Ishikawa (cell line): ENCODE results near the gene LCP1.

Source experiments
- CEBPB ChIP-seq: IDR thresholded peaks from 2 replicates; pipeline ENCODE4 v1.6.1; 2012
- CREB1 ChIP-seq: IDR thresholded peaks from 2 replicates; pipeline ENCODE4 v1.6.1; 2012; ENCODE audit warnings: low read depth
- EP300 ChIP-seq: IDR thresholded peaks from 2 replicates; pipeline ENCODE4 v1.6.1; 2012; ENCODE audit warnings: borderline replicate concordance
- FOXM1 ChIP-seq: IDR thresholded peaks from 2 replicates; pipeline ENCODE4 v1.6.1; 2012; ENCODE audit warnings: low read depth, borderline replicate concordance
- NFIC ChIP-seq: IDR thresholded peaks from 2 replicates; pipeline ENCODE4 v1.6.1; 2012
- RAD21 ChIP-seq: IDR thresholded peaks from 2 replicates; pipeline ENCODE4 v1.6.1; 2012; ENCODE audit warnings: low read depth
- TAF1 ChIP-seq: IDR thresholded peaks from 2 replicates; pipeline ENCODE4 v1.6.1; 2012; ENCODE audit warnings: low read depth, mild to moderate bottlenecking
- TCF12 ChIP-seq: IDR thresholded peaks from 2 replicates; pipeline ENCODE4 v1.6.1; 2012; ENCODE audit warnings: low read depth
- TEAD4 ChIP-seq: IDR thresholded peaks from 2 replicates; pipeline ENCODE4 v1.6.1; 2012
- YY1 ChIP-seq: IDR thresholded peaks from 2 replicates; pipeline ENCODE4 v1.6.1; 2012; ENCODE audit warnings: low read depth
- ZBTB7A ChIP-seq: IDR thresholded peaks from 2 replicates; pipeline ENCODE4 v1.6.1; 2012; ENCODE audit warnings: low read depth
- TF ChIP-seq, protein P1 (sequence below): IDR thresholded peaks from 2 replicates; pipeline ENCODE4 v1.6.1; 2012
- TF ChIP-seq, protein P2 (sequence below): IDR thresholded peaks from 2 replicates; pipeline ENCODE4 v1.6.1; 2012; ENCODE audit warnings: low read depth, mild to moderate bottlenecking

DNA sequence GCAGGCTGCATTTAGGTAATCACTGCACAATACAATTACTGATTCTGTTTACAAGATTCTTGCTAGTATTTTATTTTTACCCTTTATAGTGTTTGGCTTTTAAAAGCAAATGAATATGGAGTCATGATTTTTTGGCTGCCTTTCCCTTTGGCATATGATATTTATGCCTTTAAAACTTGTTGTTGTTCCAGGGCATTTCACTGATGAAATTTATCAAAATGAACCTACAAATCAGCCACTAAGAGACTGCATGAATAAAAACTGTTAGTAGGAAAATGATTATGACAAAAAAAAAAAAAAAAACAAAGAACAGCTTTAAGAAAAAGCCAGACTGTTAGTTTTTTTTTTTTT, 79.7 kb downstream of the LCP1 start:
- TF ChIP-seq TAF1 (no peak), TCF12 (no peak), RAD21 (no peak), YY1 (no peak), ZBTB7A (no peak), EP300 (no peak), CREB1 (no peak), NFIC (no peak), CEBPB (no peak), FOXM1 (no peak), TEAD4 (no peak)
- TF ChIP-seq, protein P1, sequence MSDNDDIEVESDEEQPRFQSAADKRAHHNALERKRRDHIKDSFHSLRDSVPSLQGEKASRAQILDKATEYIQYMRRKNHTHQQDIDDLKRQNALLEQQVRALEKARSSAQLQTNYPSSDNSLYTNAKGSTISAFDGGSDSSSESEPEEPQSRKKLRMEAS, result no peak
- TF ChIP-seq, protein P2, sequence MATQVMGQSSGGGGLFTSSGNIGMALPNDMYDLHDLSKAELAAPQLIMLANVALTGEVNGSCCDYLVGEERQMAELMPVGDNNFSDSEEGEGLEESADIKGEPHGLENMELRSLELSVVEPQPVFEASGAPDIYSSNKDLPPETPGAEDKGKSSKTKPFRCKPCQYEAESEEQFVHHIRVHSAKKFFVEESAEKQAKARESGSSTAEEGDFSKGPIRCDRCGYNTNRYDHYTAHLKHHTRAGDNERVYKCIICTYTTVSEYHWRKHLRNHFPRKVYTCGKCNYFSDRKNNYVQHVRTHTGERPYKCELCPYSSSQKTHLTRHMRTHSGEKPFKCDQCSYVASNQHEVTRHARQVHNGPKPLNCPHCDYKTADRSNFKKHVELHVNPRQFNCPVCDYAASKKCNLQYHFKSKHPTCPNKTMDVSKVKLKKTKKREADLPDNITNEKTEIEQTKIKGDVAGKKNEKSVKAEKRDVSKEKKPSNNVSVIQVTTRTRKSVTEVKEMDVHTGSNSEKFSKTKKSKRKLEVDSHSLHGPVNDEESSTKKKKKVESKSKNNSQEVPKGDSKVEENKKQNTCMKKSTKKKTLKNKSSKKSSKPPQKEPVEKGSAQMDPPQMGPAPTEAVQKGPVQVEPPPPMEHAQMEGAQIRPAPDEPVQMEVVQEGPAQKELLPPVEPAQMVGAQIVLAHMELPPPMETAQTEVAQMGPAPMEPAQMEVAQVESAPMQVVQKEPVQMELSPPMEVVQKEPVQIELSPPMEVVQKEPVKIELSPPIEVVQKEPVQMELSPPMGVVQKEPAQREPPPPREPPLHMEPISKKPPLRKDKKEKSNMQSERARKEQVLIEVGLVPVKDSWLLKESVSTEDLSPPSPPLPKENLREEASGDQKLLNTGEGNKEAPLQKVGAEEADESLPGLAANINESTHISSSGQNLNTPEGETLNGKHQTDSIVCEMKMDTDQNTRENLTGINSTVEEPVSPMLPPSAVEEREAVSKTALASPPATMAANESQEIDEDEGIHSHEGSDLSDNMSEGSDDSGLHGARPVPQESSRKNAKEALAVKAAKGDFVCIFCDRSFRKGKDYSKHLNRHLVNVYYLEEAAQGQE, result no peak
